Gastrocnemius medialis (tissue), 4 donors: ENCODE results near the gene SIRT6.

Experiments used
- CTCF ChIP-seq, 5 experiments: fragments of 450-650 bp in 3 of 5; fragments of 200-600 bp in 2 of 5; sonication (generic) in 2 of 5; IDR thresholded peaks in 4 of 5; conservative IDR thresholded peaks in 1 of 5; 1 replicate in 4 of 5; 2 replicates in 1 of 5; pipeline ENCODE4 v1.5.1; 2016 to 2019; ENCODE audit warnings: antibody characterized with exemption in 5 of 5, mild to moderate bottlenecking in 3 of 5, moderate library complexity in 3 of 5
- POLR2A ChIP-seq, 2 donors: fragments of 450-650 bp; IDR thresholded peaks; one replicate each; pipeline ENCODE4 v1.6.1; 2017; ENCODE audit warnings: antibody characterized with exemption in 2 of 2, mild to moderate bottlenecking in 2 of 2, moderate library complexity in 2 of 2

GRCh38 chr19:4220188-4220587, 37.8 kb upstream of the SIRT6 start:
- TF ChIP-seq POLR2A (IDR thresholded peaks at IDR 0.05) (no peak), CTCF (IDR thresholded peaks at IDR 0.05 in 4 of 5, conservative IDR thresholded peaks at IDR 0.05 in 1 of 5) (no peak)
